IPS DF 19.7 (cell line): ENCODE measurements around the gene CREB3L2.
"Not testable (repeated sequence)": the region's sequence is repeated elsewhere in the genome, so short reads cannot be mapped to it uniquely, and the experiment has no call there.

Experiments
- DNase-seq: peaks from one replicate; pipeline ENCODE4 v3.0.0-alpha.2; 2013; ENCODE audit warnings: low read depth, low spot score

The CREB3L2 gene

DNA sequence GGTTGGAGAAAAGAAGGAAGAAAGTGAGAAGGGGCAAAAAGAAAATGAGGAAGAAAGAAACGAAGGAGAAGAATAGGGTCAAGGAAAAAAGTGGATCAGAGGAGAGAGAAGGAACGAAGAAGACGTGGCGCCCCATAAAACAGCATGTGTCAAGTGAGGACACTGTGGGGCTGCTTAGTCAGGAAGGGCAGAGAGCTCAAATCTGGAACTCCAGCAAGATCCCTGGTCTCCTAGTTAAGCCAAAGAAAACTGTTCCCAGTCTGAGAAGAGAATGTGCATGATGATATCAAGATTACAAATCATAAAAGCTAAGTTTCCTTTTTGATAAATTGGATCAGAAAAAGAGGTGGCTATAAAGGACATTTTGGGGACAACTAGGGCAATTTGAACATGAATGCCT is 33.0 kb downstream of the CREB3L2 start:
- no peak for DNase-seq

DNA sequence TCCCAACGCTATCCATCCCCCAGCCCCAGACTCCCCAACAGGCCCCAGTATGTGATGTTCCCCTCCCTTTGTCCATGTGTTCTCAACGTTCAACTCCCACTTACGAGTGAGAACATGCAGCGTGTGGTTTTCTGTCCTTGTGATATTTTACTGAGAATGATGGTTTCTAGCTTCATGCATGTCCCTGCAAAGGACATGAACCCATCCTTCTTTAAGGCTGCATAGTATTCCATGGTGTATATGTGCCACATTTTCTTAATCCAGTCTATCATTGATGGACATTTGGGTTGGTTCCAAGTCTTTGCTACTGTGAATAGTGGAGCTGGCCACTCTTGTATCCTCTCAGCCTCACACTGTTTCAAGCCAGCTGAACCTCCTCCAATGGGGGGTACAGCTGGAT is 33.5 kb downstream of the CREB3L2 start:
- not testable (repeated sequence) for DNase-seq

GRCh38 chr7:137967143-137968018 is 34.5 kb downstream of the CREB3L2 start:
- DNase-seq, result no peak

- no peak for DNase-seq
Observed at GRCh38 chr7:137966641-137967142, 35.2 kb downstream of the CREB3L2 start.

- DNase-seq, result no peak
Observed at GRCh38 chr7:137965942-137966640, 35.8 kb downstream of the CREB3L2 start.

DNA sequence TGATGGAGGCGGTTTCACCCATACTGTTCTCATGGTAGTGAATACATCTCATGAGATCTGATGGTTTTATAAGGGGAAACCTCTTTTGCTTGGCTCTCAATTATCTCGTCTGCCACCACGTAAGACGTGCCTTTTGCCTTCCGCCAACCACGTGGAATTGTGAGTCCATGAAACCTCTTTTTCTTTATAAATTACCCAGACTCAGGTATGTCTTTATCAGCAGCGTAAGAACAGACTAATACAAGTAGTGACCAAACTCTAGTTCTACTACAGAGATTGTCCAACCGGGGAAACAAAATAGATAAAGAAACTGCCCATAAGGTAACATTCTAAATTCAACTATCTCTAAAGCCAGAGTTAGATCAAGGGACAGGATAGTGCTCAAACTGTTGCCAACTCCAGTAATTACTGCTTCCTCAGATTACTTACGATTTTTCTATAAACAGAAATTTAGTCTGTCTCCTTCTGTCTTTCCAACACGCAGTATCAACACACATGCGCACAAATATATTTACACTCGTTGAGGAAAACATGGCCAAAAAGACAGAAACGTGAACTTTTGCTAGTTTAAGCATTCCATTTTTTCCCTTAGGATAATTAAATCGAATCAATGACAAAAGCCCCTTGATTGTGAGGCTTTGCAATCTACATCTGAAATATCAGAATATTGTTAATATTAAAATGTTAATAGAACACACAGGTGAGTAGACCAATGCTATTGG is 36.9 kb downstream of the CREB3L2 start:
- no peak for DNase-seq

- DNase-seq, result no peak
Observed at GRCh38 chr7:137962875-137963507, 38.9 kb downstream of the CREB3L2 start.

DNA sequence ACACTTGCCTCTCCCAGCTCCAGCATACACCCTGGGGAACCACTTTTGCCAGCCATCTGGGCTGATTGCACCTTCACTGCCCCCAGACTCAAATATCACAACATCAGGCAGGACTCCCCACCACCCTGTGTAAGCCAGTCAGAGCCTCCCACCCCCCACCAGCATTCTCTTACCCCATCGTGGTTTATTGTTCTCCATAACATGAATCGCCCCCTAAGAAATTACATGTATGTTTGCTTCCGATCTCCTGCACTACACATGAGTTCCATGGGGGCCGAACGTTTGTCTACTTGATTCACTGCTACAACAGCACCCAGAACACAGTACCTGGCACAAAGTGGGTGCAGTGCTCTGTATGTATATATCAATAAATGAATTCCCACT is 39.4 kb downstream of the CREB3L2 start:
- DNase-seq, result no peak

DNA sequence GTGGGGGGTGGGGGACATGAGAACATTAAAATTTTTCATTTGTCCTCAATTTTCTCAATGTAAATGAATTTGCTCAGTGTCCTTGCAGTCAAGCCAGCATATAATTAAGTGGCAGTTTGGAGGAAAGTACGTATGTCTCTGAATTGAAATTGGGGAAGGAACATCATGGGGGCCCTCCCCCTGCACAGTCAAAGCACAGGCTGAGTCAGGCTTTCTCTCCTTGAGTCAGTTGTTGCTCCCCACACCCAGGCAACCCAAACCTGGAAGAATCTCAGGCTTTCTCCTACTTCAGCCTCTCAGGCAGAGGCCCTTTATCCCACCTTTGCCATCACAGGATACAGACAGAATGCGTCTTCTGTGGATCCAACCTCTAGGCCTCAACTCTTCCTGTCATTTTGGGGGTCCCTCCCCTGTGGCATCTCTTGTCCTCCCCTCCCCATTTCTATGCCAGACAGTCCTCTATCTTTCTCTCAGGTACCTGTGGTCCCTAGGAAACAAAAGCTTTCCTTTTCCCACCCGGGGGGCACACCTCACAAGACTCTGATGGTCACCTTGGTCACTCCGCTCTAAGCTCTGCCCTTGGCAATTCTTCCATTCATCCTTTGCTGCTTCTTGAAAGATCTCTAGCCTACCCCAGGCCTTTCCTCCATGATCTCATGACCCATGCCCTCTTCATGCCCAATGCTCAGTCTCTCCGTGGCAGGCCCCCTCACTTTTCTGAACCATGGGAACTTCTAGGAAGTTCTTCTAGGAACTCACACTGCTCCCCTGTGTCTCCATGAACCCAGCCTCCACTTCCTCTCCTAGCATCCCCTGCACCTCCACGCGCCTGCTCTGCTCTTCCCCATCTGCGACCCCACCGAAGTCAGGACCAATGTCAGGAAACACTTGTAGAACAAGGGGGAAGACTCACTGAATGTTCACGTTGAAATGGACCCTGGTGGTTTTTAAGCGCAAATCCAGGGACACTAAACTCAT is 40.4 kb downstream of the CREB3L2 start:
- DNase-seq, result no peak

- no peak for DNase-seq
Observed at GRCh38 chr7:137960020-137960419, 41.9 kb downstream of the CREB3L2 start.

DNA sequence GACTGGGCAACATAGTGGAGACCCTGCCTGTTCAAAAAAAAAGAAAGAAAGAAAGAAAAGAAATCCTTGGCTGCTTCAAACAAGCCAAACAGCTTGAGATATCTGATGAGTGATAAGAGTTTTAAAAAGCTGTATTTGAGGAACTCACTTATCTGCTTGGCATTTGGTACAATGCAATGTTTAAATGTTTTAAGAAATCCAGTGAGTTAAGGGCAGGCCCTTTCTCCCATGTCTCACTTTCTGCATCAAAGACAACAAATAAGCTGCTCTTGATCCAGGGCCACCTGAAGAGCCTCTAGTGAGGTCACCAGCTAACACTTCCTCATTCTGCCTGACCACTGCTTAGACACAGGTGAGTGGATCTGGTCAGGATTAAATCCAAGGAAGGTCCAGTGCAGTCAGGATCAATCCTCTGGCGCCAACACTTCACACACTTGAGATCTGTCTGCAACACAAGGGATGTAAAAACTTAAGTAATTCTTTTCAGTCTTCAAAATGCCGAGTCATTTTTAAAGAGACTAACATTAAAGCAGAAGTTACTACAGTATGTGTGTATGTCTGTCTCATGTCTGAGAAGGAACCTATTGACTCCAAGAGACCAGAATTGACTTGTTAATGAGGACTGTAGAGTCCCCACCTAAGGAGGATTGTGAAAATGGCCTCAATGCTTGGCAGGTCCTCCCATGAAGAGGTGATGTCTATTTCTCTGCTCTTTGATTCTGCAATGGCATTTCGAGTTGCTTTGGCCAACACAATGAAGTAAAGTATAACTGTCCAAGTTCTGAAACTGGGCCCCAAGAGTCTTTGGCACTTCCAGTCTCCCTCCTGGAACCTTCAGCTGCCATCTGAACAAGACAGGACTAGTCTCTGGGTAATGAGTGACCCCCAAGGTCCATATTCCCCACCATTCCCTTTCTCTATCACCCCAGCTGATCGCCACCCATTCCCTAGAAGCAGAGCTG is 43.1 kb downstream of the CREB3L2 start:
- no peak for DNase-seq

DNA sequence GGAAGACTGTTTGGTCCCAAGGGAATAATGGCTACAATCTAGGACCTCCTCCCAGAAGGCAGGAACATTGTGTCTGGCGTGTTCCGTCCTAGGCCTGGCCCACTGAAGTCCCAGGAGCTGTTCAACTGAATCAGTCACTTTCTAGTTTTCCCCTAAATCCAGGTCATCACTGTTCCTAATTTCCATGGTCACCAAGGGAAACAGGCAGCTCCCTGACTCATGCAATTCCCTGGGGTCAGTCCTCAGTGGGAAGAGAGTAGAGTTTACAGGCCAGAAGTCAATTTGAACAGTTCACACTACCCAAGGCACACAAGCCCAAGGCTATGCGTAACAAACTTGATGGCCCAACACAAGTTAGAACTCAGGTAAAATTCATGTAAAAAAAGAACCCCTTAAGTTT is 44.0 kb downstream of the CREB3L2 start:
- no peak for DNase-seq

- DNase-seq, result no peak
Observed at GRCh38 chr7:137956591-137956990, 45.3 kb downstream of the CREB3L2 start.

GRCh38 chr7:137956183-137956582 is 45.7 kb downstream of the CREB3L2 start:
- DNase-seq, result no peak

DNA sequence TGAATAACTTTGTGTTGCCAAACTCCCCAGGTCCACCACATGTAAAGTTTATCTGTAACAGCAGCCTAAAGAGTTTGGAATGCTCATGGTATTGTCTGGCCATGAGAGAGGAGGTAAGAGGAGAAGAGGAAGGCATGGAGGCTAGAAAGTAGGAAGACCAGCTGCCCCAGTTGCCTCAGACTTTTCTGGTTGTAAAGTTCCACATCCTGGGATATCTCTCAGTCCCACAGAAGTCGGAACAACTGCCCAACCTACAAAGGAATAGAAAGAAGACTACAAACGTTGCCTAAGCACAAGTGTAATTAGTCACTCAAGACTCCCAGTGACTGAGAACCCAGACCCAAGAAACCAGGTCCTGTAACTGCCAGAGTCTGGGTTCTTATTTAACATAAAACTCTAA is 47.3 kb downstream of the CREB3L2 start:
- no peak for DNase-seq

GRCh38 chr7:137953665-137954470 is 48.0 kb downstream of the CREB3L2 start:
- DNase-seq, result no peak

DNA sequence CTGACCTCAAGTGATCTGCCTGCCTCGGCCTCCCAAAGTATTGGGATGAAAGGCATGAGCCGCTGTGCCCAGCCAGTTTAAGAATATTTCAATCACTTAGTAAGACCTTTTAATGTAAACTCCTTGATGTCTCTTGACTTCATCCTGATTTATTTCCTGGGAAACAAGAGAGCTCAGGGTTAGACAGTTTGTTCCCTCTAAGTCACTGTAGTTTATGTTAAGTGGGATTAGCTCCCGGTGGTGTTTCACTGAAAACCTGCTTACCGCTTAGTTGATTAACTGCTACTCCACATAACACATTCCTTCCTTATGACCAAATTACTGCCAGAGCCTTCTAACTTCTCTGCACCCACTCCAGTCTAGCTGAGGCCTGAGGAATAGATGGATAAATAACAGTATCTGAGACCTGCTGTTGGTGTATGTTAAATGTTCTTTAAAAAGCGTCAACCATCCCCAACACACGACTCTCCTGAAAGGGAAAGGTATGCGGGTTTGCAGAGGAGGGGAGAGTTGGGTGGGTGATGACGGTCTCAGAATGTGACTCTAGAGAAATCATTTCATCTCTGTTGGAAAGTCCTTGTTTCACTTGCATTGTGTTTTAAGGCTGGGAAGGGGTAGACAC is 48.7 kb downstream of the CREB3L2 start:
- DNase-seq, result no peak

DNA sequence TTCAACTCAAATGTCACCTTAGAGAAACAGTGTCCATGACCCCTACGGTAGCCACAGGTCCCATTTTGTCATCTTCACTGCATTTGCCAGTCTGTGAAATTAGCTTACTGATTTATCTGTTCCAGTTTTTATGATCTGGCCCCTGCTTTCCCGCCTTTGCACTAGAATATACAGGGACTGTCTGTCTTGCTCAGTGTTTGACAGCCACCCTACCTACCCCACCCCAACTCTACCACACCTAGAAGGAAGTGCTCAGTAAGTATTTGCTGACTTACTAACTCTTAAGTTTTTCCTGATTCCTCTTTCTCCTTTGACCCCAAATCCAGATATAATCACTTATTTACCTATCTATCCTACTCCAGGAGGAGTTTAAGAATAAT is 49.5 kb downstream of the CREB3L2 start:
- DNase-seq, result no peak
